ENCODE results near the gene GCDH. TPM values are rescaled to one million over a fixed set of nuclear protein-coding genes. Genes with fewer than 3 reads are reported as not detected.
A peak's percentile ranks its signal among the peaks of the same experiment; 100 is the strongest.

GCDH gene
- total RNA-seq, 2 donors from 2014 or later: 58.1 to 62.9 TPM

DNA sequence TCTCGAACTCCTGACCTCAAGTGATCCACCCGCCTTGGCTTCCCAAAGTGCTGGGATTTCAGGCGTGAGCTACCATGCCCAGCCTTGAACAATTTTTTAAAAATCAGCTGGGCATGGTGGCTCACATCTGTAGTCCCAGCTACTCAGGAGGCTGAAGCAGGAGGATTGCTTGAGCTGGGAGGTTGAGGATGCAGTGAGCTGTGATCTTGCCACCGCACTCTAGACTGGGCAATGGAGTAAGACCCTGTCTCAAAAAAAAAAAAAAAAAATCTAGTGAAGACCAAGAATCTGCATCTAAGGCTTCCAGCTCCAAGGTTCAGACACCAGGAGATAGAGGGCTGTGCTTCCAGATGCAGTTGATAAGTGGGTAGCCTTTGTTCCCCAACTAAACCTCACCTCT lies 26.8 kb upstream of the GCDH start:
- Mint-ChIP-seq H3K27me3 (ENCODE audit: insufficient read depth) (peaks cover 7% of the 10 kb centered on the region), H3K4me3 (no peak overlapping the region), H3K27ac (no peak overlapping the region), H3K9me3 (no peaks in the 10 kb centered on the region), H3K36me3 (ENCODE audit: low read depth) (peaks cover 2% of the 10 kb centered on the region), H3K4me1 (peaks cover 5% of the 10 kb centered on the region)
- WGBS, 2 experiments (ENCODE audit: insufficient coverage in 1 of 2, insufficient read length in 1 of 2): 92 to 100% methylated on average over 3 to 4 of the region's 4 CpGs
- TF ChIP-seq, protein P1, sequence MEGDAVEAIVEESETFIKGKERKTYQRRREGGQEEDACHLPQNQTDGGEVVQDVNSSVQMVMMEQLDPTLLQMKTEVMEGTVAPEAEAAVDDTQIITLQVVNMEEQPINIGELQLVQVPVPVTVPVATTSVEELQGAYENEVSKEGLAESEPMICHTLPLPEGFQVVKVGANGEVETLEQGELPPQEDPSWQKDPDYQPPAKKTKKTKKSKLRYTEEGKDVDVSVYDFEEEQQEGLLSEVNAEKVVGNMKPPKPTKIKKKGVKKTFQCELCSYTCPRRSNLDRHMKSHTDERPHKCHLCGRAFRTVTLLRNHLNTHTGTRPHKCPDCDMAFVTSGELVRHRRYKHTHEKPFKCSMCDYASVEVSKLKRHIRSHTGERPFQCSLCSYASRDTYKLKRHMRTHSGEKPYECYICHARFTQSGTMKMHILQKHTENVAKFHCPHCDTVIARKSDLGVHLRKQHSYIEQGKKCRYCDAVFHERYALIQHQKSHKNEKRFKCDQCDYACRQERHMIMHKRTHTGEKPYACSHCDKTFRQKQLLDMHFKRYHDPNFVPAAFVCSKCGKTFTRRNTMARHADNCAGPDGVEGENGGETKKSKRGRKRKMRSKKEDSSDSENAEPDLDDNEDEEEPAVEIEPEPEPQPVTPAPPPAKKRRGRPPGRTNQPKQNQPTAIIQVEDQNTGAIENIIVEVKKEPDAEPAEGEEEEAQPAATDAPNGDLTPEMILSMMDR (conservative IDR thresholded peaks at IDR 0.05): no peak
- Histone ChIP-seq H3K36me3 (ENCODE audit: control insufficient read depth, insufficient read depth, low read length) (no peaks in the 10 kb centered on the region), H3K4me3 (ENCODE audit: low read length) (no peak overlapping the region), H3K9me3 (ENCODE audit: control insufficient read depth, low read length) (no peaks in the 10 kb centered on the region), H3K9ac (ENCODE audit: extremely low read depth, low read length, poor library complexity, severe bottlenecking) (no peak overlapping the region), H3K4me1 (ENCODE audit: control insufficient read depth, insufficient read depth, low read length) (no peaks in the 10 kb centered on the region), H3K27ac (ENCODE audit: low read depth, low read length) (no peak overlapping the region), H3K27me3 (ENCODE audit: control insufficient read depth, insufficient read depth, low read length, poor library complexity, severe bottlenecking) (no peaks in the 10 kb centered on the region)
- DNase-seq: no peak

DNA sequence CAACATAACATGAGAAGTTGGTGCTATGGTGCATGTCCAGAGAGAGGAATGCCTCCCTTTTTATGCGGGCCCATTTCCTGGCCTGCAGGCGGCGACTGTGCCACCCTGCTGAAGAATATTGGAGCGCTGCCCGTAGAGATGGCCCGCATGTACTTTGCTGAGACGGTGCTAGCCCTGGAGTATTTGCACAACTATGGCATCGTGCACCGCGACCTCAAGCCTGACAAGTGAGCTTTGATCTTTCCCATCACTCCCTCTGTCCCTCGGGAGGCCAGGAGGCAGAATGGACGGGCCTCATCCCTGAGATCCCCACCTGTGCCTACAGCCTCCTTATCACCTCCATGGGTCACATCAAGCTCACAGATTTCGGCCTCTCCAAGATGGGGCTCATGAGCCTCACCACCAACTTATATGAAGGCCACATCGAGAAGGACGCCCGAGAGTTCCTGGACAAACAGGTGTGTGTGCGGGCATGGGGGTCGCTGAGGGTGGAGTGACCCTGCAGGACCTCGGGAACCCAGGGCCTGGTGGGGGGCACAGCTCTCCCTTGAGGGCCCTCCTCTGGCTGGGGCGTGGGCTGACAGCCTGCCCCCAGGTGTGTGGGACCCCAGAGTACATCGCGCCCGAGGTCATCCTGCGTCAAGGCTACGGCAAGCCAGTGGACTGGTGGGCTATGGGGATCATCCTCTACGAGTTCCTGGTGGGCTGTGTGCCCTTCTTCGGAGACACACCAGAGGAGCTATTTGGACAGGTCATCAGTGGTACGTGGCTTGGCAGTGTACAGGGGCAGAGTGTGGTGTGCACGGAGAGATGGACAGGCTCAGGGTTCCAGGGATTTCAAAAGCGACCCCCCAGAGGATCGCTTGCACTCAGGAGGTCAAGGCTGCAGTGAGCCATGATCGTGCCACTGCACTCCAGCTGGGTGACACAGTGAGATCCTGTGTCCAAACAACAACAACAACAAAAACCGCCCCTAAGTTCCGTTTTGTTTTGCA lies 25.9 kb upstream of the GCDH start:
- H3K27me3 ChIP-seq (ENCODE audit: control insufficient read depth, insufficient read depth, low read length, poor library complexity, severe bottlenecking): no peaks in the 10 kb centered on the region
- no peak overlapping the region for H3K27ac Mint-ChIP-seq
- no peak overlapping the region for H3K9ac ChIP-seq (ENCODE audit: extremely low read depth, low read length, poor library complexity, severe bottlenecking)
- TF ChIP-seq, protein P1 (conservative IDR thresholded peaks at IDR 0.05): peak; percentile 17
- H3K36me3 Mint-ChIP-seq (ENCODE audit: low read depth): peaks cover 4% of the 10 kb centered on the region
- no peak overlapping the region for H3K27ac ChIP-seq (ENCODE audit: low read depth, low read length)
- H3K36me3 ChIP-seq (ENCODE audit: control insufficient read depth, insufficient read depth, low read length): no peaks in the 10 kb centered on the region
- 90 to 93% methylated on average over 27 to 34 of the region's 34 CpGs for WGBS, 2 experiments (ENCODE audit: insufficient coverage in 1 of 2, insufficient read length in 1 of 2)
- no peaks in the 10 kb centered on the region for H3K9me3 ChIP-seq (ENCODE audit: control insufficient read depth, low read length)
- no peaks in the 10 kb centered on the region for H3K9me3 Mint-ChIP-seq
- DNase-seq: no peak
- H3K4me3 ChIP-seq (ENCODE audit: low read length): no peak overlapping the region
- H3K4me1 Mint-ChIP-seq: peaks cover 5% of the 10 kb centered on the region
- no peak overlapping the region for H3K4me3 Mint-ChIP-seq
- peaks cover 7% of the 10 kb centered on the region for H3K27me3 Mint-ChIP-seq (ENCODE audit: insufficient read depth)
- no peaks in the 10 kb centered on the region for H3K4me1 ChIP-seq (ENCODE audit: control insufficient read depth, insufficient read depth, low read length)

DNA sequence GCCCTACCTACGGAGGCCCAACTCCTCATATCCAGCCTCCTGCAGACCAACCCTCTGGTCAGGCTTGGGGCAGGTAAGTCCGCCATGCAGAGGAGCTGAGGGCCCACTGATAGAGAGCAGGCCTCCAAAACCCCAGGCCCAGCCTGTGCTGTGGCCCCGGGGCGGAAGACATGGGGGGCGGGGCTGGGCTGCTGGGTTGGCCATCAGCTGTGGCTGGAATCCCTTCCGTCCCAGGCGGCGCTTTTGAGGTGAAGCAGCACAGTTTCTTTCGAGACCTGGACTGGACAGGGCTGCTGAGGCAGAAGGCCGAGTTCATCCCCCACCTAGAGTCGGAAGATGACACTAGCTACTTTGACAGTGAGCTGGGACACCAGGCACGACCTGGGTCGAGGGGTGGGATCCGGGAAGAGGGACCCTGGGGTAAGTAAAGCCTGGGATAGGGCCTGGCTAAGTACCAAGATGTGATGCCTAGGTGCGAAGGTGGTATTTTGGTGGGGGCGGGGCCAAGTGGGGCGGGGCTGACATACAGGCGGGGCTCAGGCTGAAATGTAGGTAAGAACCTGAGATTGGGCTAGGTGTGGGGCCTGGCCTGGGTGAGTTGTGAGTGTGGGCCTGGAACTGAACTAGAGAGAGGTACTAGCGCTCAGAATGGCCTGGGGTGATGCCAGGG lies 25.1 kb upstream of the GCDH start:
- no peak overlapping the region for H3K27ac ChIP-seq (ENCODE audit: low read depth, low read length)
- peak; percentile 67 for DNase-seq
- no peak overlapping the region for H3K27ac Mint-ChIP-seq
- H3K4me3 Mint-ChIP-seq: no peak overlapping the region
- no peaks in the 10 kb centered on the region for H3K36me3 ChIP-seq (ENCODE audit: control insufficient read depth, insufficient read depth, low read length)
- peaks cover 5% of the 10 kb centered on the region for H3K4me1 Mint-ChIP-seq
- H3K4me1 ChIP-seq (ENCODE audit: control insufficient read depth, insufficient read depth, low read length): no peaks in the 10 kb centered on the region
- 89 to 91% methylated on average over 17 to 19 of the region's 19 CpGs for WGBS, 2 experiments (ENCODE audit: insufficient coverage in 1 of 2, insufficient read length in 1 of 2)
- no peaks in the 10 kb centered on the region for H3K9me3 Mint-ChIP-seq
- peaks cover 7% of the 10 kb centered on the region for H3K27me3 Mint-ChIP-seq (ENCODE audit: insufficient read depth)
- no peak overlapping the region for H3K4me3 ChIP-seq (ENCODE audit: low read length)
- no peak overlapping the region for H3K9ac ChIP-seq (ENCODE audit: extremely low read depth, low read length, poor library complexity, severe bottlenecking)
- H3K27me3 ChIP-seq (ENCODE audit: control insufficient read depth, insufficient read depth, low read length, poor library complexity, severe bottlenecking): no peaks in the 10 kb centered on the region
- TF ChIP-seq, protein P1 (conservative IDR thresholded peaks at IDR 0.05): no peak
- peaks cover 4% of the 10 kb centered on the region for H3K36me3 Mint-ChIP-seq (ENCODE audit: low read depth)
- H3K9me3 ChIP-seq (ENCODE audit: control insufficient read depth, low read length): no peaks in the 10 kb centered on the region
